ENCODE measurements around the gene ITIH4.

The ITIH4 gene

DNA sequence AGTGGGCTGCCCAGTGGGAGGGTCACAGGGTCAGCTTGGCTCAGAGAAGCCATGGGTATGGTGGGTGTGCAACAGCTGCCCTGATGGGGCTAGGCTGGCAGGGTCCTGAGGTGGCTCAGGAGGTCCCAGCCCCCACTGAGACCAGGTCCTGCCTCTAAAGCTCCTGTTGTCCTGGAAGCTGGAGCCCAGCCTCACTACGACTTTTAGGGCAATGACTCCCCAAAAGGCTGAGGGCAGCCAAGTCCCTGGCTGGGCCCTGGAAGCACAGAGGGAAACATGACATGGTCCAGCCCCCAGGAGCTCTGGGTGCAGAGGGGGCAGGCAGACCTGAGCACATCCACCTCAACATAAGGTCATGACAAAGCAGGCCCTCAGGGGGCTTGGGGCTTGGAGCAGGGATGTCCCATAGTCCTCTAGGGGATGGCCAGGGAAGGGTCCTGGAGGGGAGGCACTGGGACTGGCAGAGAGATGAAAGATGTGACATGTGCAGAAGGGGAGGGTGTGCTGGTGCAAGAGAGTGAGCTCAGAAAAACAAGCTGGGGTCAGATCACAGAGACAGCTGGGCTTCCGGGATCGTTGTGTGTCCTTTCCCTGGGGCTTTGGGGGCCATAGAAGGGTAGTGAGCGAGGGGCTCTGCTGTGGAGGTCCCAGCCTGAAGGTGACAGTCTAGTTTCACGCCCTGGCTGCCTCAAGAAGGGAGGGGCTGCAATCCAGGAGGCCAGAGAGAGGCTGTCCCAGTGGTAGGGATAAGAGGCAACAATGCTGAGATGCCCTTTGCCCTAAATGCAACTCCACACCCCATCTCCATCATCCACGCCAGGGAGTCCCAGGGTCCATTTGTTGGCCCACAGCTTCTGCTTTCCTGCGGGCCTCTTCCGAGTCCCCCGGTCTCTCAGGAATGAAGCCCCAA is 36.5 kb downstream of the ITIH4 start:
- TF ChIP-seq EZH2phosphoT487 (IDR thresholded peaks at IDR 0.05; ENCODE audit: low read depth): no peak
- TF ChIP-seq, protein P1, sequence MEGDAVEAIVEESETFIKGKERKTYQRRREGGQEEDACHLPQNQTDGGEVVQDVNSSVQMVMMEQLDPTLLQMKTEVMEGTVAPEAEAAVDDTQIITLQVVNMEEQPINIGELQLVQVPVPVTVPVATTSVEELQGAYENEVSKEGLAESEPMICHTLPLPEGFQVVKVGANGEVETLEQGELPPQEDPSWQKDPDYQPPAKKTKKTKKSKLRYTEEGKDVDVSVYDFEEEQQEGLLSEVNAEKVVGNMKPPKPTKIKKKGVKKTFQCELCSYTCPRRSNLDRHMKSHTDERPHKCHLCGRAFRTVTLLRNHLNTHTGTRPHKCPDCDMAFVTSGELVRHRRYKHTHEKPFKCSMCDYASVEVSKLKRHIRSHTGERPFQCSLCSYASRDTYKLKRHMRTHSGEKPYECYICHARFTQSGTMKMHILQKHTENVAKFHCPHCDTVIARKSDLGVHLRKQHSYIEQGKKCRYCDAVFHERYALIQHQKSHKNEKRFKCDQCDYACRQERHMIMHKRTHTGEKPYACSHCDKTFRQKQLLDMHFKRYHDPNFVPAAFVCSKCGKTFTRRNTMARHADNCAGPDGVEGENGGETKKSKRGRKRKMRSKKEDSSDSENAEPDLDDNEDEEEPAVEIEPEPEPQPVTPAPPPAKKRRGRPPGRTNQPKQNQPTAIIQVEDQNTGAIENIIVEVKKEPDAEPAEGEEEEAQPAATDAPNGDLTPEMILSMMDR (IDR thresholded peaks at IDR 0.05; ENCODE audit: low read depth, low read length): no peak
- 0 out of 2 replicates have a peak overlapping the region, but pooled peaks have one; percentile 1 for H2AFZ ChIP-seq (ENCODE audit: low read depth, low read length)
- H3K79me2 ChIP-seq (ENCODE audit: low read length): no peaks in the 10 kb centered on the region
- H3K4me2 ChIP-seq (ENCODE audit: low read length): no peak overlapping the region
- H3K36me3 ChIP-seq (replicated peaks; ENCODE audit: low read depth, low read length): no peaks in the 10 kb centered on the region
- H3K4me3 ChIP-seq (ENCODE audit: low read length): no peak overlapping the region
- no peaks in the 10 kb centered on the region for H4K20me1 ChIP-seq (ENCODE audit: insufficient read depth, low read length)
- H3K9me3 ChIP-seq (ENCODE audit: insufficient read depth, low read length): no peaks in the 10 kb centered on the region
- 0 out of 2 replicates have a peak, but pooled peaks cover 4% of the 10 kb centered on the region for H3K4me1 ChIP-seq (ENCODE audit: low read length)
- H3K27me3 ChIP-seq (ENCODE audit: low read depth, low read length): no peaks in the 10 kb centered on the region
- H3K27ac ChIP-seq (ENCODE audit: low read length): no peak overlapping the region
- no peak overlapping the region for H3K9ac ChIP-seq (ENCODE audit: low read length)

DNA sequence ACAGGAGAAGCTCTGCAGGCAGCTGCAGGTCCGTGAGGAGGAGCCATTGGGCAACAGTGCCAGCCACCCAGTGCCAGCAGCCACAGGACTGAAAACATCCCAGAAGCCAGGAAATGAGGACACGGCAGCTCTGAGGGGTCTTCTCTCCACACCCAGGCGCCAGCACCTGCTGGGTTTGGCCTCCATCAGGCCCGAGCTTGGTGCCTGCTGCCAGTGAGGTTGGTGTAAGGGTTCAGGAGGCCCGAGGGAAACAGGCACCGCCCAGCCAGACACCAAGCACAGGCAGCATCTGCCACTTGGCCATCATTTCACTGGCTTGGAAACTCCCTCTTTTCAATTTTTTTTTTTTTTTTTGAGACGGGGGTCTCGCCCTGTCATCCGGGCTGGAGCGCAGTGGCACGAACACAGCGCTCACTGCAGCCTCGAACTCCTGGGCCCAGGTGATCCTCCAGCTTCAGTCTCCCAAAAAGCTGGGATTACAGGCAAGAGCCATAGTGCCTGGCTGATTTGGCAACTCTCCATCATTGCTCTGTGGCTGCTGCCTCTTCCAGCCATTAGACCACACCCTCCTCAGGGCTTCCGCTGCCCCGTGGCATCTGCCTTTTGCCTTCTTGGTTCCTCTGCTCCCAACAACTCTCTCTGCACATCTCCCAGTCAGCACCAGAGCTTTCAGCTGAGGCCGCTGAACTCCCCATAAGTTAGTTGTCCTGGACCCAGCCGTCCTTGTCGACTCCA is 37.3 kb downstream of the ITIH4 start:
- Histone ChIP-seq H3K79me2 (ENCODE audit: low read length) (no peaks in the 10 kb centered on the region), H4K20me1 (ENCODE audit: insufficient read depth, low read length) (no peaks in the 10 kb centered on the region), H2AFZ (ENCODE audit: low read depth, low read length) (no peak overlapping the region; the same call in 1 of the 2 replicates), H3K4me1 (ENCODE audit: low read length) (0 out of 2 replicates have a peak, but pooled peaks cover 4% of the 10 kb centered on the region), H3K27me3 (ENCODE audit: low read depth, low read length) (no peaks in the 10 kb centered on the region), H3K4me3 (ENCODE audit: low read length) (no peak overlapping the region), H3K27ac (ENCODE audit: low read length) (no peak overlapping the region), H3K4me2 (ENCODE audit: low read length) (no peak overlapping the region), H3K9me3 (ENCODE audit: insufficient read depth, low read length) (no peaks in the 10 kb centered on the region), H3K9ac (ENCODE audit: low read length) (no peak overlapping the region), H3K36me3 (replicated peaks; ENCODE audit: low read depth, low read length) (no peaks in the 10 kb centered on the region)
- TF ChIP-seq EZH2phosphoT487 (IDR thresholded peaks at IDR 0.05; ENCODE audit: low read depth): no peak
- TF ChIP-seq, protein P1 (IDR thresholded peaks at IDR 0.05; ENCODE audit: low read depth, low read length): no peak

DNA sequence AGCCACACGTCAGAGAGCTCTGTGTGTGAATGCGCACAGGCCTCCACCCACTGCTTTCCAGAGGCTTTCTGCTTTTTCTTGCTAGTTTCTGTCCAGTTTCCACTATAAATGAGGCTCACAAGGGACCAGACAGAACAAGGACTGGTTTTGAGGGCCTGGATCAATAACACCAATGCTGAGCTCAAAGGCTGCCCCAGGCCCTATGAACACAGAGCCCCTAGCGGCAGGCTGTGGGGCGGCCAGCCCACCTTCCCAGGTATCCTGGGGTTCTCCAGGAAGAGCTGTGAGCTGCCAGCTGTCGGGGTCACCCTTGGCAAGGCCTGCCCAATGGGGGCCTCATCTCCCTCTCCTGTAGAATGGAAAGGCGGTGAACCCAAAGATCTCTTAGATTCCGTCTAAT is 38.1 kb downstream of the ITIH4 start:
- H3K4me1 ChIP-seq (ENCODE audit: low read length): 0 out of 2 replicates have a peak, but pooled peaks cover 4% of the 10 kb centered on the region
- no peak overlapping the region for H3K9ac ChIP-seq (ENCODE audit: low read length)
- no peak overlapping the region for H3K4me2 ChIP-seq (ENCODE audit: low read length)
- no peaks in the 10 kb centered on the region for H3K27me3 ChIP-seq (ENCODE audit: low read depth, low read length)
- H2AFZ ChIP-seq (ENCODE audit: low read depth, low read length): no peak overlapping the region
- TF ChIP-seq, protein P1 (IDR thresholded peaks at IDR 0.05; ENCODE audit: low read depth, low read length): peak; percentile 29; the same call in 1 of the 2 replicates
- TF ChIP-seq EZH2phosphoT487 (IDR thresholded peaks at IDR 0.05; ENCODE audit: low read depth): no peak
- no peaks in the 10 kb centered on the region for H3K9me3 ChIP-seq (ENCODE audit: insufficient read depth, low read length)
- H3K4me3 ChIP-seq (ENCODE audit: low read length): no peak overlapping the region
- H4K20me1 ChIP-seq (ENCODE audit: insufficient read depth, low read length): no peaks in the 10 kb centered on the region
- no peak overlapping the region for H3K27ac ChIP-seq (ENCODE audit: low read length)
- no peaks in the 10 kb centered on the region for H3K79me2 ChIP-seq (ENCODE audit: low read length)
- H3K36me3 ChIP-seq (replicated peaks; ENCODE audit: low read depth, low read length): no peaks in the 10 kb centered on the region

DNA sequence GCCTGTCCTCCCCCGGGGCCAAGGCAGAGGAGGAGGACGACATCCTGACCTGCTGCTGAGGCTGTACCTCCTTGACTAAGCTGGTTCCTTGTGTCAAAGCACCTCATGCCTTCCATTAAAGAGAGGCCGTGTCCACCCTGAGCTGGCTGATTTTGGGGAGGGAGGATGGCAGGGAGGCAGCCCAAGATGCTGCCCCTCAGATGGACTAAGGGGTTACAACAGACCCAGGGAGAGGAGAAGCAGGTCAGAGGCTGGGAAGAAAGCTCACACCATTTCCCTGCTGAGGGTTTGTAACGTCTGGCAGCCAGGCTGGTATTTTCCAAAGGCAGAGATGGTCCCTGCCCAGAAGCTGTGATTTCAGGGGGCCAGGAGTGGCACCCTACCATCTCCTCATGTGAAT is 38.5 kb downstream of the ITIH4 start:
- H3K36me3 ChIP-seq (replicated peaks; ENCODE audit: low read depth, low read length): no peaks in the 10 kb centered on the region
- H2AFZ ChIP-seq (ENCODE audit: low read depth, low read length): no peak overlapping the region
- H3K4me3 ChIP-seq (ENCODE audit: low read length): no peak overlapping the region
- no peaks in the 10 kb centered on the region for H3K27me3 ChIP-seq (ENCODE audit: low read depth, low read length)
- no peaks in the 10 kb centered on the region for H4K20me1 ChIP-seq (ENCODE audit: insufficient read depth, low read length)
- H3K9ac ChIP-seq (ENCODE audit: low read length): no peak overlapping the region
- TF ChIP-seq, protein P1 (IDR thresholded peaks at IDR 0.05; ENCODE audit: low read depth, low read length): no peak
- no peak for TF ChIP-seq EZH2phosphoT487 (IDR thresholded peaks at IDR 0.05; ENCODE audit: low read depth)
- H3K4me2 ChIP-seq (ENCODE audit: low read length): no peak overlapping the region
- no peaks in the 10 kb centered on the region for H3K79me2 ChIP-seq (ENCODE audit: low read length)
- no peaks in the 10 kb centered on the region for H3K9me3 ChIP-seq (ENCODE audit: insufficient read depth, low read length)
- H3K27ac ChIP-seq (ENCODE audit: low read length): no peak overlapping the region
- 0 out of 2 replicates have a peak, but pooled peaks cover 4% of the 10 kb centered on the region for H3K4me1 ChIP-seq (ENCODE audit: low read length)

All from OCI-LY3 (cell line).